GM12873 (cell line): ENCODE results near the gene INPP5E.

Experiments used
- CTCF ChIP-seq: IDR thresholded peaks from 2 replicates; pipeline ENCODE4 v1.5.1; 2012; ENCODE audit warnings: low read depth, mild to moderate bottlenecking, moderate library complexity, low read length, control low read depth; ENCODE audit not compliant: insufficient read depth; ENCODE audit errors: missing control alignments

INPP5E gene

GRCh38 chr9:136409557-136410455 lies 29.8 kb downstream of the INPP5E start:
- TF ChIP-seq CTCF = peak; percentile 6

- no peak for TF ChIP-seq CTCF
These were observed 31.7 kb downstream of the INPP5E start for GRCh38 chr9:136407911-136408310.

- TF ChIP-seq CTCF = no peak
These were observed 34.2 kb downstream of the INPP5E start for GRCh38 chr9:136405481-136405880.

GRCh38 chr9:136404801-136405136 lies 34.9 kb downstream of the INPP5E start:
- TF ChIP-seq CTCF = no peak

- TF ChIP-seq CTCF = no peak
These were observed 35.5 kb downstream of the INPP5E start for GRCh38 chr9:136403915-136404800.

GRCh38 chr9:136403538-136403914 lies 36.1 kb downstream of the INPP5E start:
- peak; percentile 15 for TF ChIP-seq CTCF

- no peak for TF ChIP-seq CTCF
These were observed 37.6 kb downstream of the INPP5E start for GRCh38 chr9:136402067-136402466.
